Medulla oblongata (tissue), 1 donor: ENCODE measurements around the gene SHISA4.
"Not testable (repeated sequence)": the region's sequence is repeated elsewhere in the genome, so short reads cannot be mapped to it uniquely, and the experiment has no call there.

Source experiments
- DNase-seq: peaks from one replicate; pipeline ENCODE4 v3.0.0-alpha.2; 2015; ENCODE audit errors: extremely low spot score

The SHISA4 gene

GRCh38 chr1:201898240-201898894 is 9.7 kb downstream of the SHISA4 start:
- no peak for DNase-seq

DNA sequence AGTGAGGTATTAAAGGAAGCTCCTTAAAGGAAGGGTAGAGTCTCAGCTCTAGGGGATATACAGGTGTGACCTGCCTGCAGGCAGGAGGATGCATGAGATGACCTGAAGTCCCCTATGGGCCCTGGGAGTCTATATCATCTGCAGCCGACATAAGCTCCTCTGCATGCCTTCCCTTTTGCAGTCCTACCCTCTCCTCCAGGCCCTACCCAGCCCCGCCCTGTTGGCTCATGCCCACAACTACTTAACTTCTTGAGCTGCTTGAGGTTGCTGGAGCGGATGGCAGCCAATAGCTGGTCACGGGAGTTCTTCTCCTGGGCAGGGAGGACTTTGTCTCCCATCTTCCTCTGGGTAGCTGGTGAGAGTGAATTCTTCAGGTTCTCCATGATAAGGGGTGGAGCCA is 10.3 kb downstream of the SHISA4 start:
- no peak for DNase-seq

- DNase-seq: no peak
These were observed 11.2 kb downstream of the SHISA4 start for GRCh38 chr1:201899683-201900429.

GRCh38 chr1:201900476-201900875 is 11.8 kb downstream of the SHISA4 start:
- DNase-seq: no peak

- DNase-seq: not testable (repeated sequence)
These were observed 12.3 kb downstream of the SHISA4 start for GRCh38 chr1:201901036-201901435.

- DNase-seq: no peak
These were observed 13.5 kb downstream of the SHISA4 start for GRCh38 chr1:201902198-201902597.

DNA sequence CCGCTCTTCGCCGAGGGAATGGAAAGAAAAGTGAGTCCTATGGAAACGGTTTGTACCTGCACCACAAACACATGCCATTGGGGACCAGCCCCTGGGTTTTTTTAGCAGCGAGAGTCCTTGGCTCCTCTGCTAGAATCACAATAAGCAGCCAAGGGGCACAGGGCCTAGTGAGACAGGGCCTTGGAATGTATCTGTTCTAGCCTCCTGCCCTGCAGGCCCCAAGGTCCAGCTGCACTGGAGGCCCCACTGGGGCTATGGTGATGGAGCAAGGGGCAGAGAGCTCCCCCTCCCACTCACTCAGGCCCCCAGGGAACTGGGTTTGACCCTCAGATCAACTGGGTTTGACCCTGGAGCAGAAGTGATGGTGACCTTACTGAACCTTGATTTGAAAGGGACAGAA is 14.4 kb downstream of the SHISA4 start:
- no peak for DNase-seq

DNA sequence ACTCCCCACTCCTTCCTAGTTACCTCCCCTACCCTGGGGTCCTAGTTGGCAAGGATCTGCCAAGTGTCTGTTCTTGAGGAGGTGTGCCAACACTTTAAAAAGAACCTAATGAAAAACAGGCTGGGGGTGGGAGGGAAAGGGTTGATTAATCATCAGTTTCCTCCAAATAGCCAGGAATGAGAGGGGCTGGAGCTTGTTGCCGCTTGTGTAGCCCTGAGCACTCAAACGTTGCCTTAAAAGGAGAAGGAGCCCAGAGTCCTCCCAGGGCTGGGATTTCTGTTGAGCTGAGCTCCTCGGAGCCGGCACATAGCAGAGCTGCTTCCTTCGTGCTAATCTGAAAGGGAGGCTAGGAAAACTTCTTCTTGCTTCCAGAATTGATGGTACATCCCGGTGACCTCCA is 15.9 kb downstream of the SHISA4 start:
- no peak for DNase-seq

- no peak for DNase-seq
These were observed 16.7 kb downstream of the SHISA4 start for GRCh38 chr1:201905234-201905890.

DNA sequence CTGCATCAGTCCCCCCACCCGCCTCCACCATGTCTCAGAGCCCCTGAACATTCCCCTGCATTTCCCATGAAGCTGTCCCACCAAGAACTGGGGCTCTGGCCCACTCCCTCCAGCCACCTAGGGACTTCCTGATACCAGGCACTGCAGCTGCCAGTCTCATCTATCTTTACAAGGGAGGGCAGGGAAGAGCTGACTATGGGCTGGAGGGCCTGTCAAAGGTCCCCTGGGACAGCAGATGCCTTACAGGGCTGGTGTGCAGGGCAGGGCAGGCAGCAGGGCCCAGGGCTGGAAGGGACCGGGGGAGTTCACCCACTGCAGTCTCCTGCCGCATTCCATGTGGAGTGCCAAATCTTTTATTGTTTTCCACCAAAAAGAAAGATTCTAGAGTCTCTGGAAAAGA is 17.6 kb downstream of the SHISA4 start:
- no peak for DNase-seq

DNA sequence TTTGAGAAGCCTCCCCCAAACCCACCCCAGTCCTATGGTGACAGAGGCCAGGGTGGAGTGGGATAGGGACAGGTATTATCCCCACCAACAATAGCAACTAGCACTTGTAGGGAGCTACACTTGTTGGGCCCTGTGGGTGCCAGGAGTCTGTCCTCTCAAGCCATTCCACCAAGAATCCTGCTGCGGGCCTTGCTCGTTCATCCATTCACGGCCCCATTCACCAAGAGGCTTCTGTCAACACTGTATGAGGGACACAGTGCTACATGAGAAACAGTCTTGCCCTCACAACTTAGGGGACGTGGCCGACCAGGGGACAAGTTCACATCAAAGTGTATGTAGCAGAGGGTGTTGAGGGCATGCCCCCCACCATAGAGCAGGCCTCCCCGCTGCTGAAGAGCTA is 18.9 kb downstream of the SHISA4 start:
- DNase-seq: no peak

- DNase-seq: no peak
These were observed 23.3 kb downstream of the SHISA4 start for GRCh38 chr1:201911826-201912571.

- no peak for DNase-seq
These were observed 24.1 kb downstream of the SHISA4 start for GRCh38 chr1:201912832-201913231.

- DNase-seq: no peak
These were observed 25.9 kb downstream of the SHISA4 start for GRCh38 chr1:201914456-201915235.

DNA sequence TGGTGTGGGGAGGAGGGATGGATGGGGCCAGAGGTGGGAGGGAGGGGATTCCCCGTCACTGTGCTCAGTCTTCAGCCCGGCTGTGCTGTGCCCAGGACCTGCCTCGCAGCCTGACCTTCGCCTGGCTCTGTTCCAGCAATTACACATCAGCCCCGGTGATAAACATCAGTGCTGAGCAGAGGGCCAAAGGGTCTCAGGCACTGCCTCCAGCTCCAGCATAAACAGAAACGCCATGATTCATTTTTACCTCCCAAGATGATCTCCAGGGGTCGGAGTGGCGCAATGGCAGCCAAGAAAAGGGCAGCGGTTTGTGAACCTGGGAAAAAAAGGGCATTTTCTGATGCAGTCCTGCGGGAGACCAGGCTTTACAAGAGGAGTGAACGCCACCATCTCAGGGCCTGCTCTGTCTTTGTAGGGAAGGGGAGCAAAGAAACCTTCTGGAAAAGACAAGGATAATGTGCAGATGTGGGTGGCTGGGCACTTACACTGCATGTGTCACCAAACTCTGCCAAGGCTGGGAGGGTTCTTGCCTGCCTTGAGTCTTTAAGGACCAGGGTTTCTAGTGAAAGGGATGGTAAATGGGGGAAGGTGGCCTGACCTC is 28.1 kb downstream of the SHISA4 start:
- DNase-seq: no peak

GRCh38 chr1:201917362-201918033 is 28.8 kb downstream of the SHISA4 start:
- DNase-seq: no peak

- no peak for DNase-seq
These were observed 29.6 kb downstream of the SHISA4 start for GRCh38 chr1:201918343-201918742.

GRCh38 chr1:201921952-201922558 is 33.4 kb downstream of the SHISA4 start:
- no peak for DNase-seq

DNA sequence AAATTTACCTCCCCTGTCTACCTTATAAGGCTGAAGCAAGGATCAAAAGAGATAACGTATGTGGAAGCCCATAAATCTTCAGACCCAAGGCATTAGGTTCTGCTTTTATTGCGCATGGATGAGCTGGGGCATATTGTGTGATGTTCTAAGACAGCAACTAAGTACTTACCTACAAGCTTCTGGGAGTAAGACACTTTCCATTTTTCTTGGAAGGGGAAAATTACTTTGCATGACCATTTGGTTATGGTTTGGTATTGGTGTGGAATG is 36.5 kb downstream of the SHISA4 start:
- DNase-seq: no peak

GRCh38 chr1:201925981-201926645 is 37.4 kb downstream of the SHISA4 start:
- DNase-seq: no peak
